ENCODE results near the gene C4orf54. TPM values are rescaled to one million over a fixed set of nuclear protein-coding genes. Genes with fewer than 3 reads are reported as not detected.

The C4orf54 gene
- total RNA-seq, 1 donor from 2014 or later = not detected

GRCh38 chr4:99649208-99649607, 8.4 kb downstream of the C4orf54 start:
- no peaks in the 10 kb centered on the region for H3K4me1 ChIP-seq
- H3K36me3 ChIP-seq = no peaks in the 10 kb centered on the region
- ATAC-seq = no peak
- H3K4me3 ChIP-seq = no peak overlapping the region
- H3K27ac ChIP-seq = no peak overlapping the region
- H3K9me3 ChIP-seq = no peaks in the 10 kb centered on the region
- intact Hi-C loops (cut with DNase I) = no loop called here
- H3K27me3 ChIP-seq (ENCODE audit: low read depth) = no peaks in the 10 kb centered on the region
- no peak for DNase-seq
- no peak for TF ChIP-seq CTCF (IDR thresholded peaks at IDR 0.05)

DNA sequence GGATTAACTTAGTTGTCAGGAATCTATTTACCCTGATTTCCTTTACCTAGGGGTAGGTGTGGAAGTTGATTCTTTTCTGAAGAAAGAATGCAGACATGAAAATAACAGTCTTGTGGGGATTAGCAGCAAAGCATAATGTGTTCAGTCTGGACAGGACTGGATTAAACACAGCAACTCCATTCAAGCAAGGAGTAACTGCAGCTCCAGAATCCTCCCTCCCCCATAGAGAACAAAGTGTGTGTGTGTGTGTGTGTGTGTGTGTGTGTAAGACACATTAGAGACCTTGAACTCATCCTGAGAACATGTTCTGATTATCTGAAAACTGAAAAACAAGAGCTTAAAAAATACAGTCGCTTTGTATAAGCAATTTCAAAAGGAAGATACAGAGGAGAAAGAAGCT, 9.3 kb downstream of the C4orf54 start:
- intact Hi-C loops (cut with DNase I) = no loop called here
- no peak overlapping the region for H3K27ac ChIP-seq
- DNase-seq (no peak), ATAC-seq (no peak)
- H3K4me3 ChIP-seq = no peak overlapping the region
- H3K36me3 ChIP-seq = no peaks in the 10 kb centered on the region
- H3K4me1 ChIP-seq = peaks cover under 1% of the 10 kb centered on the region
- no peaks in the 10 kb centered on the region for H3K27me3 ChIP-seq (ENCODE audit: low read depth)
- no peak for TF ChIP-seq CTCF (IDR thresholded peaks at IDR 0.05)
- H3K9me3 ChIP-seq = no peaks in the 10 kb centered on the region

DNA sequence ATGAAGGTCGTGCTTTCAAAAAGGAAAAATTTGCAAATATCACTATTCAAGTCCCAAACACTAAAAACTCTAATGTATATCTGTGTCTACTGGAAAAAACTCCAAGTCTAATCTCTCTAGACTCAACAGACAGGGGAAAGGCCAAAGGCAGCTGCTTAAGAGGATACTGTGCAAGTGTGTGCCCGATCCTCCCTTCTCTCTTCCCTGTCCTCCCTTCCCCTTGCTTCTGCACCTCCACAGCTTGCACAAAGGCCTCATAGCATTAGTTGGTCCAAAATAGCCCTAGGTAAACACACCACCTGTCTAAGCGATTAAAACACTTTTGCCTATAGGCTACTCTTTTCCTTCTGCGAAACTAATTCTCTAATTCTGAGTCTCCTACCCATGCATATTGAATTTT, 10.6 kb downstream of the C4orf54 start:
- Histone ChIP-seq H3K27ac (no peak overlapping the region), H3K27me3 (ENCODE audit: low read depth) (no peaks in the 10 kb centered on the region), H3K36me3 (no peaks in the 10 kb centered on the region), H3K4me1 (peaks cover 3% of the 10 kb centered on the region), H3K9me3 (no peaks in the 10 kb centered on the region), H3K4me3 (no peak overlapping the region)
- TF ChIP-seq CTCF (IDR thresholded peaks at IDR 0.05) = no peak
- intact Hi-C loops (cut with DNase I) = no loop called here
- ATAC-seq (no peak), DNase-seq (no peak)

DNA sequence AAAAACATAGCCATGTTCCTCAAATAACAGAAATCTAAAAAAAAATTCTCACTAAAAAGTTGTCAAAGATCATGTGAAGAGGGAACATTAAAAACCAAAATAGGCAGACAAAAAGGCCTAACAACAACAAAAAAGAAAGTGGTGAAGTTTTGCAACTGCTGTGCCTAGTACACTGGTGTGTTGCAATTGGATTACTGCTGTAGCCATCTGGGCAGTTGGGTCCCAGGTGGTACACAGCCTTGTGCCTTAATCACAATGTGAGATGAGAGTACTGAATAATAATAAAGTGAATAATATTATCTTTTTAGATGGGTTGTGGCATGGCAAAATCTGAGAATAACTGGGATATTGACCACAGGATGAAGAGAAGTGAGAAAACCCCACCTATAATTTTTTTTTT, 12.0 kb downstream of the C4orf54 start:
- TF ChIP-seq CTCF (IDR thresholded peaks at IDR 0.05) = no peak

GRCh38 chr4:99645036-99645435, 12.6 kb downstream of the C4orf54 start:
- DNase-seq (no peak), ATAC-seq (no peak)
- TF ChIP-seq CTCF (IDR thresholded peaks at IDR 0.05) = no peak
- Histone ChIP-seq H3K27me3 (ENCODE audit: low read depth) (no peaks in the 10 kb centered on the region), H3K36me3 (no peaks in the 10 kb centered on the region), H3K4me1 (peaks cover 3% of the 10 kb centered on the region), H3K27ac (no peak overlapping the region), H3K9me3 (no peaks in the 10 kb centered on the region), H3K4me3 (no peak overlapping the region)
- intact Hi-C loops (cut with DNase I) = no loop called here

More for the DNA sequence above, 12.0 kb downstream of the C4orf54 start:
- H3K9me3 ChIP-seq = no peaks in the 10 kb centered on the region
- DNase-seq (no peak), ATAC-seq (no peak)
- intact Hi-C loops (cut with DNase I) = no loop called here
- H3K4me3 ChIP-seq = no peak overlapping the region
- H3K36me3 ChIP-seq = no peaks in the 10 kb centered on the region
- H3K4me1 ChIP-seq = peaks cover 3% of the 10 kb centered on the region
- H3K27me3 ChIP-seq (ENCODE audit: low read depth) = no peaks in the 10 kb centered on the region
- H3K27ac ChIP-seq = no peak overlapping the region

DNA sequence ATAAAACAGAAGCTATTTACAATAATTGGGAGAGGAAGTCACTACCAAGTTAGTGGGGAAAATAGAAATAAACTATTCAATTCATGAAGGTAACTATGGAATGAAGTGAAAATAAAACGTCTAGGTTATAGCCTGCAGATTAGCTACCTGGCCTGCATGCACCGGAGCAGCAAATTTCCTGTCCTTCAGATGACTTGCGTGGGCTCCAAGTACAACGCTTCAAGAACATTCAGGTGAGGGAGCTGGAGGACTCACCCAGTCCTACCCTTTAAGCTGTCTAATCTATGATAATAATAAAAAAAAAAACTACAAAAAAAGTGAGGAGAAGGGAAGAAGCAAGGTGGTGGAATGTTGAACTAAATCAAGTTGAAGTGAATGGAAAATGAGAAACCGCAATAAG, 13.2 kb downstream of the C4orf54 start:
- Histone ChIP-seq H3K27me3 (ENCODE audit: low read depth) (no peaks in the 10 kb centered on the region), H3K36me3 (no peaks in the 10 kb centered on the region), H3K27ac (no peak overlapping the region), H3K4me1 (peaks cover 3% of the 10 kb centered on the region), H3K9me3 (no peaks in the 10 kb centered on the region), H3K4me3 (no peak overlapping the region)
- no peak for TF ChIP-seq CTCF (IDR thresholded peaks at IDR 0.05)
- peak in 1 of 2 donors; percentile 43 for ATAC-seq
- intact Hi-C loops (cut with DNase I) = no loop called here
- DNase-seq = no peak

Measured in lower lobe of right lung (tissue), 2 donors.